ENCODE data around the gene EFCAB5.
"Not testable (repeated sequence)": the region's sequence is repeated elsewhere in the genome, so short reads cannot be mapped to it uniquely, and the experiment has no call there.

The EFCAB5 gene

GRCh38 chr17:30000755-30001257 is 59.4 kb downstream of the EFCAB5 start:
- no peak overlapping the region for H3K4me3 ChIP-seq (ENCODE audit: low read depth, low read length)
- DNase-seq (ENCODE audit: low read depth), result no peak
- TF ChIP-seq POLR2A (IDR thresholded peaks at IDR 0.05; ENCODE audit: extremely low read depth, insufficient read length) (no peak), MYC (IDR thresholded peaks at IDR 0.05; ENCODE audit: low read depth, low read length) (no peak), MAX (IDR thresholded peaks at IDR 0.05; ENCODE audit: low read depth, low read length) (no peak)

GRCh38 chr17:30002088-30002487 is 60.7 kb downstream of the EFCAB5 start:
- TF ChIP-seq MAX (IDR thresholded peaks at IDR 0.05; ENCODE audit: low read depth, low read length) (no peak), CTCF (IDR thresholded peaks at IDR 0.05; ENCODE audit: low read depth, low read length) (no peak), POLR2A (IDR thresholded peaks at IDR 0.05; ENCODE audit: extremely low read depth, insufficient read length) (no peak), MYC (IDR thresholded peaks at IDR 0.05; ENCODE audit: low read depth, low read length) (no peak)
- DNase-seq (ENCODE audit: low read depth), result no peak
- H3K4me3 ChIP-seq (ENCODE audit: low read depth, low read length), result no peak overlapping the region

- no peak for TF ChIP-seq MYC (IDR thresholded peaks at IDR 0.05; ENCODE audit: low read depth, low read length)
- no peak for TF ChIP-seq CTCF (IDR thresholded peaks at IDR 0.05; ENCODE audit: low read depth, low read length)
- no peak for TF ChIP-seq POLR2A (IDR thresholded peaks at IDR 0.05; ENCODE audit: extremely low read depth, insufficient read length)
- TF ChIP-seq MAX (IDR thresholded peaks at IDR 0.05; ENCODE audit: low read depth, low read length), result no peak
- no peak overlapping the region for H3K4me3 ChIP-seq (ENCODE audit: low read depth, low read length)
- DNase-seq (ENCODE audit: low read depth), result no peak
These were observed 64.4 kb downstream of the EFCAB5 start for GRCh38 chr17:30005709-30006320.

GRCh38 chr17:30011934-30012333 is 70.5 kb downstream of the EFCAB5 start:
- peak; percentile 9 for DNase-seq (ENCODE audit: low read depth)
- not testable (repeated sequence) for H3K4me3 ChIP-seq (ENCODE audit: low read depth, low read length)

- TF ChIP-seq POLR2A (IDR thresholded peaks at IDR 0.05; ENCODE audit: extremely low read depth, insufficient read length) (no peak), MYC (IDR thresholded peaks at IDR 0.05; ENCODE audit: low read depth, low read length) (no peak), MAX (IDR thresholded peaks at IDR 0.05; ENCODE audit: low read depth, low read length) (0 out of 2 replicates have a peak, but pooled peaks have one; percentile 8), CTCF (IDR thresholded peaks at IDR 0.05; ENCODE audit: low read depth, low read length) (peak; percentile 77)
- no peak overlapping the region for H3K4me3 ChIP-seq (ENCODE audit: low read depth, low read length)
- DNase-seq (ENCODE audit: low read depth), result peak; percentile 72
These were observed 80.4 kb downstream of the EFCAB5 start for GRCh38 chr17:30021708-30022317.

GRCh38 chr17:30025325-30025724 is 83.9 kb downstream of the EFCAB5 start:
- H3K4me3 ChIP-seq (ENCODE audit: low read depth, low read length); DNase-seq (ENCODE audit: low read depth): not testable (repeated sequence)

GRCh38 chr17:30027676-30028075 is 86.2 kb downstream of the EFCAB5 start:
- TF ChIP-seq POLR2A (IDR thresholded peaks at IDR 0.05; ENCODE audit: extremely low read depth, insufficient read length) (no peak), MAX (IDR thresholded peaks at IDR 0.05; ENCODE audit: low read depth, low read length) (no peak), CTCF (IDR thresholded peaks at IDR 0.05; ENCODE audit: low read depth, low read length) (no peak), MYC (IDR thresholded peaks at IDR 0.05; ENCODE audit: low read depth, low read length) (no peak)
- H3K4me3 ChIP-seq (ENCODE audit: low read depth, low read length), result no peak overlapping the region
- DNase-seq (ENCODE audit: low read depth), result no peak

All from NB4 (cell line).